Spinal cord (tissue), 10 donors: ENCODE data around the gene WWOX. TPM values are rescaled to one million over a fixed set of nuclear protein-coding genes. Genes with fewer than 3 reads are reported as not detected.

Source experiments
- DNase-seq, 6 donors: peaks; one replicate each; pipeline versions ENCODE4 v3.0.0 to v3.0.0-alpha.2; 2013 to 2015; ENCODE audit warnings: low spot score in 6 of 6, low read depth in 4 of 6
- H3K27ac ChIP-seq: one replicate; pipeline ENCODE4 v1.5.1; 2013; ENCODE audit warnings: low read depth, low read length, control low read depth
- H3K27me3 ChIP-seq: one replicate; pipeline ENCODE4 v1.6.1; 2013; ENCODE audit warnings: low read length; ENCODE audit not compliant: control insufficient read depth, insufficient read depth
- H3K36me3 ChIP-seq: one replicate; pipeline ENCODE4 v1.6.1; 2013; ENCODE audit warnings: low read length; ENCODE audit not compliant: control insufficient read depth, insufficient read depth
- H3K4me1 ChIP-seq: one replicate; pipeline ENCODE4 v1.6.1; 2013; ENCODE audit warnings: low read length; ENCODE audit not compliant: control insufficient read depth, insufficient read depth
- H3K4me3 ChIP-seq: one replicate; pipeline ENCODE4 v1.5.1; 2013; ENCODE audit warnings: low read depth, low read length, control low read depth
- H3K9me3 ChIP-seq: one replicate; pipeline ENCODE4 v1.6.1; 2013; ENCODE audit warnings: low read length; ENCODE audit not compliant: control insufficient read depth, insufficient read depth
- WGBS: methylation state at CpG from one replicate; pipeline ENCODE4 v1.1.5; 2013; ENCODE audit warnings: missing lambda C conversion rate; ENCODE audit not compliant: insufficient coverage; 5-methylcytosine and 5-hydroxymethylcytosine counted together
- polyA plus RNA-seq, 2 donors: library from polyadenylated mRNA; unstranded; fragments of 120-200 nt; gene quantifications; one replicate each; pipeline ENCODE4 v1.2.1, GENCODE V29; 2013; ENCODE audit not compliant: insufficient read length in 2 of 2
- total RNA-seq, 2 donors: library from RNA; depleted of rRNA in 1 of 2; stranded (reverse); fragments of 120-200 nt in 1 of 2; fragments of >200 nt in 1 of 2; gene quantifications; one replicate each; pipeline versions ENCODE4 v1.2.3 to v1.2.4, GENCODE V29; 2013 to 2014
- donor health status: healthy.

The WWOX gene
- total and polyA plus RNA-seq, 4 donors = 27.5 to 51.5 (median 32.5) TPM

DNA sequence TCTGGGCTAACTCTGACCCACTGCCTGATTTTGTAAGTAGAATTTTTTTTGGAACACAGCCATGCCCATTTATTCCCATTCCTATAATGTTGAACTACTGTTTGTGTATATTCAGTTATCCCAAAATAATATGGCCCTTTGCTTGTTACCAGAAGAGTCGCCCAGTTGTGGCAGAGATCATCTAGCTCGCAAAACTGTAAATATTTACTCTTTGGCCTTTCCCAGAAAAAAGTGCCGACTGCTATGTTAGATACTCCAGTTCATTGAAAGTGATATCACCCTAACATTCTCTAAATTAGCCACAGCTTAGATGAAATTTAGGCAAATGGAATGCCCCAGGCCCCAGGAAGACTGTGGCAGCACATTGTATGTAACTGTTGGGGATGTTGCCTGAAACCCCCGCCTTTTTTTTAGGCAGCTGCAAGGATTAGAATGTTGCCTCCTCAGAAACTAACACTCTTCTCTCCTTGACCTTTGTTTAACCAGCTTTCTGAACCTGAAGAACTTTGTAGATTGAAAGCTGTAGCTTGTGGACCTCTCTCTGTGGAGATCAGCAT lies 19.1 kb downstream of the WWOX start:
- whole genome bisulfite sequencing = 50% methylated on average over 2 of the region's 4 CpGs
- no peaks in the 10 kb centered on the region for H3K9me3 ChIP-seq
- no peak for DNase-seq

GRCh38 chr16:78122774-78123315 lies 23.4 kb downstream of the WWOX start:
- H3K27me3 ChIP-seq = no peaks in the 10 kb centered on the region
- peak; percentile 59 to 96 (median 79) for DNase-seq
- peaks cover 9% of the 10 kb centered on the region for H3K4me1 ChIP-seq
- no peaks in the 10 kb centered on the region for H3K9me3 ChIP-seq
- H3K36me3 ChIP-seq = no peaks in the 10 kb centered on the region
- peak overlapping the region; percentile 40 for H3K27ac ChIP-seq
- no peak overlapping the region for H3K4me3 ChIP-seq
- WGBS = no CpG with 5 or more reads among the region's 4 CpGs

More for the DNA sequence above, 19.1 kb downstream of the WWOX start:
- H3K27me3 ChIP-seq = no peaks in the 10 kb centered on the region
- no peak overlapping the region for H3K4me3 ChIP-seq
- no peak overlapping the region for H3K27ac ChIP-seq
- H3K36me3 ChIP-seq = no peaks in the 10 kb centered on the region
- H3K4me1 ChIP-seq = peaks cover 9% of the 10 kb centered on the region

DNA sequence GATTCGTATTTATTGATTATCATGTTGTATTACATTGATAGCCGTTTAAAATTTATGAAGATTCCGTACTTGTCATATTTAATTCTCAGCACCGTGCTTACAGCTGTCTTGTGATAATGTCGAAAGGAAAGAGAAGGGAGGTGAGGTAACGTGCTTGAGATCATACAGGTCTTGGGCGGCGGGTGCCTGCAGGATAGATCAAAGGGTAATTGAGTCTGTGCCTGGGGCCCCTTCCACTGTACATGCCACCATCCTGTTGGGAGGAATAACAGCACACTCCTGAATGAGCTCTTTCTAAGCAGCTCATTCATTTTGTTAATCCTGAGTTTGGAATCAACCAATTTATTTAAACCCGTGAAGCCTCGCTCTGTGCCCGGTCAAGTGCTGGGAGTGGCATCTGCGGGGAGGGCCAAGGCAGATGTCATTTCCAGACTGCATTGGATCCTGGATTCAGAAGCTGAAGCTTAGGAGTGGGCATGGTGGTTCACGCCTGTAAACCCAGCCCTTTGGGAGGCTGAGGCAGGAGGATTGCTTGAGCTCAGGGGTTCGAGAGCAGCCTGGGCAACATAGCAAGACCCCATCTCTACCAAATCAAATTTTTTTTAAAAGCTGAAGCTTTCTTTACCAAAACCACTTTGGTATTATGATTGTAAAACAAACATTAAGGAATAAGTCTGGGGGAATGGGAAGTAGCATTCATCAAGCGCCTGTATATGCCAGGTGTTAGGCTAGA lies 25.8 kb downstream of the WWOX start:
- H3K27ac ChIP-seq = no peak overlapping the region
- WGBS = 84% methylated on average over 8 of the region's 15 CpGs
- H3K4me3 ChIP-seq = no peak overlapping the region

DNA sequence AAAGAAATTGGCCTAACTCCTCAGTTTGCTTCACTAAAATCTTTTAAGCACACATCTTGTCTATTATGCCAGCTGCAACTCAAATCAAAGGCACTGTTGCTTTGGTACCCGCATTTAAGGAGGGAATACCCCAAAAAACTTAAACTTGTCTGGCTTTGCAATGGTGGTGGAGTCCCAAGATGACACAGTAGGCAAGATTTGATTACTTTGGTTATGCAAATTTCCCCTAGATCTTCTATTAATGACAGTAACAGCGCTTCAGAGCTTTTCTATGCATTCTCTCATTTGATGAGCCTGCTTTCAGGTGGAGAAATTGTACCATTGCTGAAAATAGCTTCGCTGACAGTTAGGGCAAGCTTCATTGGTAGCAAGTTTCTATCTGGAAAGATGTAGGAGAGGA lies 27.2 kb downstream of the WWOX start:
- no peaks in the 10 kb centered on the region for H3K27me3 ChIP-seq
- H3K4me3 ChIP-seq = no peak overlapping the region
- DNase-seq = no peak
- H3K9me3 ChIP-seq = no peaks in the 10 kb centered on the region
- WGBS = 78% methylated on average over 1 of the region's 3 CpGs
- H3K4me1 ChIP-seq = peaks cover 9% of the 10 kb centered on the region
- no peaks in the 10 kb centered on the region for H3K36me3 ChIP-seq
- no peak overlapping the region for H3K27ac ChIP-seq

More for the DNA sequence above, 25.8 kb downstream of the WWOX start:
- Histone ChIP-seq H3K27me3 (no peaks in the 10 kb centered on the region), H3K36me3 (no peaks in the 10 kb centered on the region), H3K9me3 (no peaks in the 10 kb centered on the region), H3K4me1 (peaks cover 9% of the 10 kb centered on the region)
- DNase-seq = no peak

DNA sequence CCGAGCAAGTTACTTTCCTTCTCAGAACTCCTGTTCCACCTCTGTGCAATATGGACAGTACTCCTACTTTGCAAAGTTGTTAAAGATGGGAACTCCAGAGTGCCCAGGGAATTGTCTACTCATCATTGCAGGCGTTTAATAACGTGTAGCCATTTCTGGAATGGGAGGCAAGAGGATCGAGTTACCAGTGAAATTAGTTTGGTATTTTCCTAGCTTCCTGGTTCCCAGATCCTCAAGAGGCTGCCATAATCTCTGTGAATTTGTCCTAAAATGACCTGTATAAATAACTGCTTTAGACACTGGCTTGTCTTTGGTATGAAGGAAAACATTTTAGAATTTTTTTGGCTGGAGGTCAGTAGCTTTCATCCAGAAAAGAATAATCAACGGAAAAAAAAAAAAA lies 27.7 kb downstream of the WWOX start:
- 66% methylated on average over 3 of the region's 5 CpGs for WGBS
- Histone ChIP-seq H3K4me3 (no peak overlapping the region), H3K9me3 (no peaks in the 10 kb centered on the region), H3K4me1 (peaks cover 9% of the 10 kb centered on the region), H3K27ac (no peak overlapping the region), H3K36me3 (no peaks in the 10 kb centered on the region), H3K27me3 (no peaks in the 10 kb centered on the region)
- no peak for DNase-seq

- Histone ChIP-seq H3K4me1 (no peaks in the 10 kb centered on the region), H3K36me3 (no peaks in the 10 kb centered on the region), H3K4me3 (no peak overlapping the region), H3K9me3 (no peaks in the 10 kb centered on the region), H3K27ac (no peak overlapping the region), H3K27me3 (no peaks in the 10 kb centered on the region)
- 33% methylated on average over 2 of the region's 9 CpGs for WGBS
- DNase-seq = no peak
These were observed 29.5 kb downstream of the WWOX start for GRCh38 chr16:78128913-78129312.

GRCh38 chr16:78129349-78129748 lies 29.9 kb downstream of the WWOX start:
- Histone ChIP-seq H3K36me3 (no peaks in the 10 kb centered on the region), H3K27ac (no peak overlapping the region), H3K4me3 (no peak overlapping the region), H3K27me3 (no peaks in the 10 kb centered on the region), H3K9me3 (no peaks in the 10 kb centered on the region), H3K4me1 (no peaks in the 10 kb centered on the region)
- WGBS = no CpG with 5 or more reads among the region's 2 CpGs
- no peak for DNase-seq

- no peak for DNase-seq
- no peaks in the 10 kb centered on the region for H3K36me3 ChIP-seq
- H3K27me3 ChIP-seq = no peaks in the 10 kb centered on the region
- H3K4me3 ChIP-seq = no peak overlapping the region
- H3K9me3 ChIP-seq = no peaks in the 10 kb centered on the region
- H3K4me1 ChIP-seq = no peaks in the 10 kb centered on the region
- WGBS = 86% methylated on average over 2 of the region's 4 CpGs
- H3K27ac ChIP-seq = no peak overlapping the region
These were observed 30.7 kb downstream of the WWOX start for GRCh38 chr16:78130083-78130608.

- Histone ChIP-seq H3K36me3 (no peaks in the 10 kb centered on the region), H3K4me1 (no peaks in the 10 kb centered on the region), H3K4me3 (no peak overlapping the region), H3K9me3 (no peaks in the 10 kb centered on the region), H3K27me3 (no peaks in the 10 kb centered on the region), H3K27ac (no peak overlapping the region)
- WGBS = 50% methylated on average over 2 of the region's 5 CpGs
- no peak for DNase-seq
These were observed 31.5 kb downstream of the WWOX start for GRCh38 chr16:78130950-78131349.

DNA sequence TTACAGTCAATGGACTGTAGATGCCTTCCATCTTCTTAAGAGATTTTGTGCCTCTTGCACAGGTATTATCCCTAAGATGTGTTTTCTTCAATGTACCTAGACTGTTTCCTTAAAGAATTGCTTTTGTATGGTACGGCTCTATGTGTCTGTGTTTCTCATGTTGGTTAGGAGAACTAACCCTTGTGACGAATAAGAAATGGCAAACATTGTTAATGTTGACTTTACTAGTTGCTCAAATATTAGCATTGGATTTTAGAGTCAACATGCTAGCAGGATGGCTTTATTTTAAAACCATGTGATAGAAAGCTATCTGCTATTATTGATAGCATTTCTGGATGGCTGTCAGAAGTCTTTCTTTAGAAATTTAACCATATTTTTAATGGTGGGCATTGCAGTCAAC lies 34.5 kb downstream of the WWOX start:
- Histone ChIP-seq H3K27me3 (no peaks in the 10 kb centered on the region), H3K4me1 (no peaks in the 10 kb centered on the region), H3K27ac (no peak overlapping the region), H3K36me3 (no peaks in the 10 kb centered on the region), H3K4me3 (no peak overlapping the region), H3K9me3 (no peaks in the 10 kb centered on the region)
- WGBS = no CpG with 5 or more reads among the region's 2 CpGs
- DNase-seq = no peak
